AG10803 (cell line): Measurements from ENCODE around the gene RBM20.

ENCODE experiments used
- DNase-seq: peaks from one replicate; pipeline ENCODE4 v3.0.0; 2010; ENCODE audit warnings: low read depth
- H3K4me3 ChIP-seq: 2 replicates; pipeline ENCODE4 v1.5.1; 2011; ENCODE audit warnings: mild to moderate bottlenecking, low read length, control low read depth
- CTCF ChIP-seq: conservative IDR thresholded peaks from 2 replicates; pipeline ENCODE4 v1.5.1; 2011; ENCODE audit warnings: mild to moderate bottlenecking, low read length, control low read depth, inconsistent platforms

RBM20 gene

GRCh38 chr10:110780704-110781103 lies 136.6 kb downstream of the RBM20 start:
- TF ChIP-seq CTCF = no peak
- no peak for DNase-seq
- H3K4me3 ChIP-seq = no peak overlapping the region

DNA sequence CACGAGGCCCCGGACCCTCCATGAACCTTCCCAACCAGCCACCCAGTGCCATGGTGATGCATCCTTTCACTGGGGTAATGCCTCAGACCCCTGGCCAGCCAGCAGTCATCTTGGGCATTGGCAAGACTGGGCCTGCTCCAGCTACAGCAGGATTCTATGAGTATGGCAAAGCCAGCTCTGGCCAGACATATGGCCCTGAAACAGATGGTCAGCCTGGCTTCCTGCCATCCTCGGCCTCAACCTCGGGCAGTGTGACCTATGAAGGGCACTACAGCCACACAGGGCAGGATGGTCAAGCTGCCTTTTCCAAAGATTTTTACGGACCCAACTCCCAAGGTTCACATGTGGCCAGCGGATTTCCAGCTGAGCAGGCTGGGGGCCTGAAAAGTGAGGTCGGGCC lies 137.0 kb downstream of the RBM20 start:
- no peak overlapping the region for H3K4me3 ChIP-seq
- TF ChIP-seq CTCF = no peak
- DNase-seq = no peak

- TF ChIP-seq CTCF = no peak
- no peak for DNase-seq
- no peak overlapping the region for H3K4me3 ChIP-seq
These were observed 138.5 kb downstream of the RBM20 start for GRCh38 chr10:110782616-110783015.

- no peak overlapping the region for H3K4me3 ChIP-seq
- no peak for TF ChIP-seq CTCF
- peak; percentile 12 for DNase-seq
These were observed 139.5 kb downstream of the RBM20 start for GRCh38 chr10:110783509-110784107.

DNA sequence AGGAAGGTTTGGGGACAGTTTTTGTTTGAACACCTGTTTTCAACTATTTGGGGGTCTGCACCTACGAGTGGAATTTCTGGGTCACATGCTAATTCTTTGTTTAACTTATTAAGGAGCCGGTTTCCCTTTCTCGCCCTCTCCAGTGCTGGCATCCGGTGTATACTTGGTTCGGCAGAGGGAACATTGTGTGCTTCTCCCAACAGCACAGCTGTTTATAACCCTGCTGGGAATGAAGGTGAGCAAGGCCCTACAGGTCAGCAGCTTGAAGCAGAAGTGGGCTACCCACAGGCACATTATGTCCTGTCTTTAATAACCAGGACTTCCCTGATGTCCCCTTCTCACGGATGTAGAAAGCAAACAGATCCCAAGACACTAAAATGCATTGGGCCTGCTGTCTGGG lies 140.1 kb downstream of the RBM20 start:
- TF ChIP-seq CTCF = no peak
- H3K4me3 ChIP-seq = no peak overlapping the region
- no peak for DNase-seq

GRCh38 chr10:110786172-110786571 lies 142.0 kb downstream of the RBM20 start:
- TF ChIP-seq CTCF = no peak
- H3K4me3 ChIP-seq = no peak overlapping the region
- no peak for DNase-seq

DNA sequence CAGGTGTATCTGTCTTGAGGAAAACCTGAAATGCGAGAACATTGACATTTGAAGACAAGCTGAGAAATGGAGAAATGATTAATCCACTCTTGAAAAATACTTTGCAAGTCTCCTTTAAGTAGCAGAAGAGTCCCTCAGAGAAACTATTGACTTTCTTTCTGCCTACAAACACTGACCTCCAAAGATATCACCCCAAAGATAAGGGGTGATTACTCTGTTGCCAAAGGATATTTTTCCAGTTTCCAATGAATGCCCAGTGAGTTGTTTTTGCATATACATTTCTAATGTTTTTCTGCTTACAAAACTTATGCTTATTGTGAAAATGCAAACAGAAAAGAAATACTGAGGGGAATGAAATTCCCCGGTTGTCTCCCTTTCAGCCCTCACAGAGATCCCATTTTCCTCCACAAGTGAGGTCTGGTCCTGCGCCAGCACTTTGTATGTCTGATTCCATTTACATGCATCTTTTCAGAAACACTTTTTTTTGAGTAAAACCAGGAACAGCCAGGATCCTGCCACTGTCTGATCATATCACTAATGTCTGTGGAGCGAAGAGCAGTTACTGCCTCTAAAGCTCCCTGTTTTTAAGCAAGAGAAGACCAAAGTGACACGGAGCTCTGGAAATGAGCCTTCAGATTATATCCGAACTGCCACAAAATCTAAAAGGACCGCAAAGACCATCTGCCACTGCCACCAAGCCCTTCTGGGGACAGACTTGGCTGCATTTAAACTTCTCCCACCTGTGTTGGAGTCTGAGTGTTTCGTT lies 144.7 kb downstream of the RBM20 start:
- no peak for DNase-seq
- TF ChIP-seq CTCF = no peak
- H3K4me3 ChIP-seq = no peak overlapping the region
